Measurements from ENCODE around the gene SMPD3. TPM values are rescaled to one million over a fixed set of nuclear protein-coding genes. Genes with fewer than 3 reads are reported as not detected.

The SMPD3 gene
- total RNA-seq, 4 donors from 2014 or later, result 19.0 to 353 (median 206) TPM

DNA sequence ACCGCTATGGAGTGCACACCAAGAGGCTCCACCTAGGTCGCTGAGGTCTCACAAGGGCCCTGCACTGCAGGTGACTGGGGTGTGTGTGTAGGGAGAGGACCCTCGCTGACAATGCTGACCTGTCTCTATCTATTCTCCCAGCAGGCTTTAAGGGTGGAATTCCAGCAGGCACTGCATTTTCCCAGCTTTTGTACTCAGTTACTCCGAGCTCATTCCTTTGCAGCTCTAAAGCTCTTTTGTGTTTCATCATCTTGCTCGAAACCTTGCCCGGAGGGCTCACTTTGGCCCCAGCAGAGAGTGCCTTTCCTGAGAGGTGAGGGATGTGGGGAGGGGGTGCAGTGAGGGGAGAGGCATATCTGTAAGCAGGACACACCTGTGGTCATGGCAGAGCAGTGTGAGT is 39.3 kb downstream of the SMPD3 start:
- Histone ChIP-seq H3K27me3 (no peaks in the 10 kb centered on the region), H3K4me3 (no peak overlapping the region), H3K27ac (no peak overlapping the region), H3K36me3 (no peaks in the 10 kb centered on the region), H3K4me1 (no peaks in the 10 kb centered on the region), H3K9me3 (no peaks in the 10 kb centered on the region)
- TF ChIP-seq POLR2A (IDR thresholded peaks at IDR 0.05), result no peak
- TF ChIP-seq, protein P1, sequence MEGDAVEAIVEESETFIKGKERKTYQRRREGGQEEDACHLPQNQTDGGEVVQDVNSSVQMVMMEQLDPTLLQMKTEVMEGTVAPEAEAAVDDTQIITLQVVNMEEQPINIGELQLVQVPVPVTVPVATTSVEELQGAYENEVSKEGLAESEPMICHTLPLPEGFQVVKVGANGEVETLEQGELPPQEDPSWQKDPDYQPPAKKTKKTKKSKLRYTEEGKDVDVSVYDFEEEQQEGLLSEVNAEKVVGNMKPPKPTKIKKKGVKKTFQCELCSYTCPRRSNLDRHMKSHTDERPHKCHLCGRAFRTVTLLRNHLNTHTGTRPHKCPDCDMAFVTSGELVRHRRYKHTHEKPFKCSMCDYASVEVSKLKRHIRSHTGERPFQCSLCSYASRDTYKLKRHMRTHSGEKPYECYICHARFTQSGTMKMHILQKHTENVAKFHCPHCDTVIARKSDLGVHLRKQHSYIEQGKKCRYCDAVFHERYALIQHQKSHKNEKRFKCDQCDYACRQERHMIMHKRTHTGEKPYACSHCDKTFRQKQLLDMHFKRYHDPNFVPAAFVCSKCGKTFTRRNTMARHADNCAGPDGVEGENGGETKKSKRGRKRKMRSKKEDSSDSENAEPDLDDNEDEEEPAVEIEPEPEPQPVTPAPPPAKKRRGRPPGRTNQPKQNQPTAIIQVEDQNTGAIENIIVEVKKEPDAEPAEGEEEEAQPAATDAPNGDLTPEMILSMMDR (IDR thresholded peaks at IDR 0.05), result no peak
- peak in 1 of 3 donors; percentile 12 for DNase-seq

DNA sequence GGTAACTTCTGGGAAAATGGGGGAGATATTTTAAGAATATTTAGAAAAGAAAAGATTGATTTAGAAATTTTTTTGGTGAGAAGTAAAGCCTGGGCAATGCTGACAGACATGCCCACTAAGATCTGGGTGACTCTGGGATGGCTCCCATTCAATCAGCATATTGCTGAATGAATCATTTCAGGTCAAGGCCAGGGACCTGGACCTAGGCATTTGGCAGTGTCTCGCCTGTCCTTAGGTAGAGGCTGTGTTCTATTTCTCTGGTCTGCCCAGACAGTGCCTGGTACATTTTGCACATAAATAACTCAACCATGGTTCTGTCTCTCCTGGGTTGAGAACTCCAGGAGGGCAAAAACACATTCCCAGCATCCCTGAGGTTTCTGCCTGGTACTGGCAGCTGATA is 39.9 kb downstream of the SMPD3 start:
- Histone ChIP-seq H3K27me3 (no peaks in the 10 kb centered on the region), H3K4me1 (no peaks in the 10 kb centered on the region), H3K4me3 (no peak overlapping the region), H3K9me3 (no peaks in the 10 kb centered on the region), H3K36me3 (no peaks in the 10 kb centered on the region), H3K27ac (no peak overlapping the region)
- peak in 1 of 3 donors; percentile 1 for DNase-seq
- TF ChIP-seq POLR2A (IDR thresholded peaks at IDR 0.05), result no peak
- TF ChIP-seq, protein P1 (IDR thresholded peaks at IDR 0.05), result no peak

DNA sequence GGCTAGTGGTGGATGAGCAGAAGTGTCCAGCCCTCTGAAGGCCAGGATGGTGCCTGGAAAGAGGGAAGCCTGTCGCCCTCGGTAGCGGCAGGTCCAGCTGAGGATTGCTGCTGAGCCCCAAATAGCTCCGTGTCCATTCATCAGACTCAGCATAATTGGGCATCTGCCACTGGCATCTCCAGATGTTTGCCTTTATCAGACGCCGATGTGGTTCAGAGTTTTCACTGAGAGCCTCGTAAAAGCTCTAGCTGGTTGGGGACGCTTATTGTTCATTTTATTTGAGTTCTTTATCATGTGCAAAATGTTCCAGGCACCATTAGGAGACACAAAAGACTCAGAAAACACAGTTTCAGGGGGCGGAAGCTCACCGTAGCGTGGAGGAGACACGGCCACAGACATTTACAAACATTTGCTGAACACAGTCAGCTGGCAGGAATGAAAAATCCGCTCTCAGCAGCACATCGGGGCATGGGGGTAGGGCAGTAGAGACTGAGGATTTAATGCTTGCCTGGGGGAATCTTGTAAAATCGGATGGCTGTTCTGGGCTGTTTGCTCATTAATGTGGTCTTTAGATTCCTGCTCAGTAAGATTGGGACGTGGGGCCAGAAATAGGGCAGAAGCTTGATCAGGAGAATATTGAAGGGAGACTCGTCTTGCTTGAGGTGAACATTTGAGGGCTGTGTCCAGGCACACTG is 41.7 kb downstream of the SMPD3 start:
- no peak for DNase-seq
- H3K27me3 ChIP-seq, result no peaks in the 10 kb centered on the region
- no peak overlapping the region for H3K27ac ChIP-seq
- H3K4me1 ChIP-seq, result no peaks in the 10 kb centered on the region
- H3K4me3 ChIP-seq, result no peak overlapping the region
- no peaks in the 10 kb centered on the region for H3K9me3 ChIP-seq
- H3K36me3 ChIP-seq, result no peaks in the 10 kb centered on the region
- no peak for TF ChIP-seq POLR2A (IDR thresholded peaks at IDR 0.05)
- TF ChIP-seq, protein P1 (IDR thresholded peaks at IDR 0.05), result no peak

DNA sequence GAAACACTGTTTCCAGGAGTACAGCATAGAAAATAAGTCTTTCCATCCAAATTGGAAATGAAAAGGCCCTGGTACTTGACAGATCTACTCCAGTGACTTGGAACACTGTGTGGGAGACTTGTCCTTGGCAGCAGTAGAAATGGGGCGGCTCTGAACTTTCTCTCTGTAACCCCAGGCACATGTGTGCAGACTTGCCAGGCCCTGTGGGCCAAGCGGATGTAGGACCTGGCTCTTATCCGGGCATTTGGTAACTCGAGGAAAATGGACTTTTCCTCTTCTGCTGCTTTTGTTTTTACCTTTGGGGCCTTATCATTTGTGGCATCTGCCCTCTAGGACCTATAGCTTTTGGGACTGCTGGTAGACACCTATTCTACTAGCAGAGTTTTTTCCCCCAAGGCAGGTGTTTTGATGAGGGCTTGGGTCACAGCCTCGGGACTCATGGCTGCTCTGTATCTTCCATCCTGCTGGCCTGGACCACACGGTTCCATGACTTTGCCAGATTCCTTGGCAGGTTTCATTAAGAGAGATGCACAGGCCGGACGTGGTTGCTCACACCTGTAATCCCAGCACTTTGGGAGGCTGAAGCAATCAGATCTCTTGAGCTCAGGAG is 43.5 kb downstream of the SMPD3 start:
- Histone ChIP-seq H3K4me1 (no peaks in the 10 kb centered on the region), H3K27me3 (no peaks in the 10 kb centered on the region), H3K4me3 (no peak overlapping the region), H3K36me3 (no peaks in the 10 kb centered on the region), H3K9me3 (no peaks in the 10 kb centered on the region), H3K27ac (no peak overlapping the region)
- TF ChIP-seq, protein P1 (IDR thresholded peaks at IDR 0.05), result no peak
- TF ChIP-seq POLR2A (IDR thresholded peaks at IDR 0.05), result no peak
- DNase-seq, result no peak

DNA sequence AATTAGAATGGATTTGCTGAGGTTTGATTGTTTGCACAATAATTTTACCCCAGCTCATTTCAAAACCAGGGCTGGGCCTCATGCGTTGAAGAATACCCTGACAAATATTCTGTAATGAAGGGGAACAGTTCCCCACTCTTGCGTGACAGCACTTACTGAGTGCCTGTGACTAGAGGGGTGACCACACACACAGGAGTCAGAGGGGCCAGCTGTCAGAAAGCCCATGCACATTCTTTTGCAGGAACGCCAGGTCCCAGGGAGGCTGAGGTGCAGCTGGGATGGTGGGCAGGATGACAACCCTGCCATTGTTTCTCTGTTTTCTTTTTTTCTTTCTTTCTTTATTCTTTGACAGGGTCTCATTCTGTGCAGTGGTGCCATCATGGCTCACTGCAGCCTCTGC is 44.6 kb downstream of the SMPD3 start:
- H3K36me3 ChIP-seq, result no peaks in the 10 kb centered on the region
- H3K4me3 ChIP-seq, result no peak overlapping the region
- no peak for DNase-seq
- H3K27ac ChIP-seq, result no peak overlapping the region
- H3K27me3 ChIP-seq, result no peaks in the 10 kb centered on the region
- H3K9me3 ChIP-seq, result no peaks in the 10 kb centered on the region
- no peaks in the 10 kb centered on the region for H3K4me1 ChIP-seq
- TF ChIP-seq, protein P1 (IDR thresholded peaks at IDR 0.05), result no peak
- no peak for TF ChIP-seq POLR2A (IDR thresholded peaks at IDR 0.05)
